B cell (primary cell): ENCODE measurements around the gene RASA3. TPM values are rescaled to one million over a fixed set of nuclear protein-coding genes. Genes with fewer than 3 reads are reported as not detected.

Experiments
- ATAC-seq: fragments of 200-7000 bp; cut with Tn5 transposase; one replicate; pipeline ENCODE4 v1.10.0; 2021; ENCODE audit warnings: low read depth, mild to moderate bottlenecking, moderate number of reproducible peaks, moderate library complexity
- CTCF ChIA-PET: fragments of 350-600 bp; sonication (Branson Sonifier 250); formaldehyde crosslinking; loops from one replicate; lab custom pipeline; 2021; ENCODE audit warnings: antibody characterized with exemption, inconsistent platforms; lab: Charles Lee
- POLR2A ChIA-PET: fragments of 350-600 bp; sonication (Branson Sonifier 250); formaldehyde crosslinking; loops from one replicate; lab custom pipeline; 2021; ENCODE audit warnings: antibody characterized with exemption; lab: Charles Lee
- DNase-seq: peaks from one replicate; pipeline ENCODE4 v3.0.0; 2013
- H2AFZ ChIP-seq: 2 replicates; pipeline ENCODE4 v1.6.1; 2012; ENCODE audit warnings: mild to moderate bottlenecking, low read depth, low read length; ENCODE audit not compliant: insufficient read depth, poor library complexity, severe bottlenecking
- H3K27ac ChIP-seq, 2 donors: 1 replicate in 1 of 2; 2 replicates in 1 of 2; pipeline ENCODE4 v1.5.1; 2012 to 2013; ENCODE audit warnings: low read length in 2 of 2, mild to moderate bottlenecking in 2 of 2, moderate library complexity in 1 of 2
- H3K27me3 ChIP-seq, 4 experiments: fragments of 200-600 bp in 1 of 4; sonication (generic) in 1 of 4; replicated peaks in 1 of 4; 1 replicate in 2 of 4; 2 replicates in 2 of 4; pipeline versions ENCODE4 v1.6.1 to v1.7.0; 2013 to 2016; ENCODE audit warnings: low read length in 3 of 4, mild to moderate bottlenecking in 2 of 4, mixed read lengths in 1 of 4, moderate library complexity in 1 of 4; ENCODE audit not compliant: insufficient read depth in 4 of 4, control insufficient read depth in 3 of 4; ENCODE audit errors: control extremely low read depth in 1 of 4
- H3K36me3 ChIP-seq, 2 experiments: replicated peaks in 1 of 2; 1 replicate in 1 of 2; 2 replicates in 1 of 2; pipeline versions ENCODE4 v1.6.1 to v1.7.1; 2013; ENCODE audit warnings: low read length in 1 of 2; ENCODE audit not compliant: insufficient read depth in 2 of 2, control insufficient read depth in 1 of 2; ENCODE audit errors: control extremely low read depth in 1 of 2, extremely low read depth in 1 of 2
- H3K4me1 ChIP-seq, 2 donors: fragments of 200-600 bp in 1 of 2; sonication (generic) in 1 of 2; 1 replicate in 1 of 2; 2 replicates in 1 of 2; pipeline versions ENCODE4 v1.5.1 to v1.6.1; 2013 to 2017; ENCODE audit warnings: low read length in 2 of 2; ENCODE audit not compliant: control insufficient read depth in 2 of 2, insufficient read depth in 2 of 2
- H3K4me2 ChIP-seq: replicated peaks from 2 replicates; pipeline ENCODE3; 2012; ENCODE audit warnings: mild to moderate bottlenecking, low read depth, low read length; ENCODE audit not compliant: poor library complexity, severe bottlenecking
- H3K4me3 ChIP-seq, 5 experiments: fragments of 200-600 bp in 1 of 5; sonication (generic) in 1 of 5; 1 replicate in 3 of 5; 2 replicates in 2 of 5; pipeline versions ENCODE4 v1.5.1 to v1.7.0; 2011 to 2016; ENCODE audit warnings: low read length in 4 of 5, mild to moderate bottlenecking in 4 of 5, low read depth in 2 of 5, control low read depth in 1 of 5, moderate library complexity in 1 of 5; ENCODE audit not compliant: insufficient read depth in 1 of 5; ENCODE audit errors: control extremely low read depth in 1 of 5, extremely low read depth in 1 of 5
- H3K79me2 ChIP-seq: fragments of 200-600 bp; sonication (generic); one replicate; pipeline ENCODE4 v1.6.0; 2016; ENCODE audit warnings: low read length; ENCODE audit not compliant: control insufficient read depth, insufficient read depth
- H3K9ac ChIP-seq: fragments of 200-600 bp; sonication (generic); 2 replicates; pipeline ENCODE4 v1.6.1; 2017; ENCODE audit warnings: mild to moderate bottlenecking, low read length, moderate library complexity
- H3K9me3 ChIP-seq, 3 donors: one replicate each; pipeline versions ENCODE4 v1.6.1 to v1.7.1; 2013; ENCODE audit warnings: low read length in 2 of 3; ENCODE audit not compliant: control insufficient read depth in 2 of 3, insufficient read depth in 1 of 3; ENCODE audit errors: control extremely low read depth in 1 of 3
- H4K20me1 ChIP-seq: 2 replicates; pipeline ENCODE4 v1.6.0; 2012; ENCODE audit warnings: mild to moderate bottlenecking, low read length; ENCODE audit not compliant: insufficient read depth, control insufficient read depth, poor library complexity, severe bottlenecking
- H3K27ac Mint-ChIP-seq: one replicate; pipeline ENCODE4 v1.8.0; 2021; ENCODE audit warnings: mixed read lengths
- H3K27me3 Mint-ChIP-seq: one replicate; pipeline ENCODE4 v1.8.0; 2021; ENCODE audit warnings: mixed read lengths
- H3K4me1 Mint-ChIP-seq: one replicate; pipeline ENCODE4 v1.8.0; 2021; ENCODE audit warnings: mixed read lengths
- H3K4me3 Mint-ChIP-seq: one replicate; pipeline ENCODE4 v1.8.0; 2021; ENCODE audit warnings: mixed read lengths
- H3K9me3 Mint-ChIP-seq: one replicate; pipeline ENCODE4 v1.8.0; 2022; ENCODE audit warnings: mixed read lengths; ENCODE audit not compliant: insufficient read depth
- EZH2 ChIP-seq: IDR thresholded peaks from 2 replicates; pipeline ENCODE4 v1.6.1; 2012; ENCODE audit warnings: borderline replicate concordance, low read depth, mild to moderate bottlenecking, moderate library complexity, low read length; ENCODE audit not compliant: insufficient read depth, poor library complexity, severe bottlenecking
- WGBS: methylation state at CpG from one replicate; pipeline ENCODE4 v1.1.5; 2013; ENCODE audit warnings: missing lambda C conversion rate; ENCODE audit not compliant: insufficient coverage; 5-methylcytosine and 5-hydroxymethylcytosine counted together
- intact Hi-C: fragments of 100-400 bp; cut with micrococcal nuclease; formaldehyde crosslinking; loops from one replicate; pipeline ENCODE4 v1.10.0; 2022
- polyA plus RNA-seq: library from polyadenylated mRNA; depleted of rRNA; stranded (reverse); fragments of >200 nt; gene quantifications from 2 replicates; pipeline ENCODE4 v1.2.3, GENCODE V29; 2012
- total RNA-seq, 2 donors: library from RNA; stranded (reverse); fragments of 120-200 nt in 1 of 2; gene quantifications; 1 replicate in 1 of 2; 2 replicates in 1 of 2; pipeline versions ENCODE4 v1.2.3 to v1.2.4, GENCODE V29; 2013 to 2022
- TF ChIP-seq, protein P1 (sequence below): fragments of 200-600 bp; IDR thresholded peaks from one replicate; pipeline ENCODE4 v1.8.0; 2022; ENCODE audit warnings: antibody characterized with exemption, mild to moderate bottlenecking

Gene RASA3
- total and polyA plus RNA-seq, 2 donors (not counting 1 experiment from before 2014, with no cell fraction given): 54.2 to 87.4 TPM

DNA sequence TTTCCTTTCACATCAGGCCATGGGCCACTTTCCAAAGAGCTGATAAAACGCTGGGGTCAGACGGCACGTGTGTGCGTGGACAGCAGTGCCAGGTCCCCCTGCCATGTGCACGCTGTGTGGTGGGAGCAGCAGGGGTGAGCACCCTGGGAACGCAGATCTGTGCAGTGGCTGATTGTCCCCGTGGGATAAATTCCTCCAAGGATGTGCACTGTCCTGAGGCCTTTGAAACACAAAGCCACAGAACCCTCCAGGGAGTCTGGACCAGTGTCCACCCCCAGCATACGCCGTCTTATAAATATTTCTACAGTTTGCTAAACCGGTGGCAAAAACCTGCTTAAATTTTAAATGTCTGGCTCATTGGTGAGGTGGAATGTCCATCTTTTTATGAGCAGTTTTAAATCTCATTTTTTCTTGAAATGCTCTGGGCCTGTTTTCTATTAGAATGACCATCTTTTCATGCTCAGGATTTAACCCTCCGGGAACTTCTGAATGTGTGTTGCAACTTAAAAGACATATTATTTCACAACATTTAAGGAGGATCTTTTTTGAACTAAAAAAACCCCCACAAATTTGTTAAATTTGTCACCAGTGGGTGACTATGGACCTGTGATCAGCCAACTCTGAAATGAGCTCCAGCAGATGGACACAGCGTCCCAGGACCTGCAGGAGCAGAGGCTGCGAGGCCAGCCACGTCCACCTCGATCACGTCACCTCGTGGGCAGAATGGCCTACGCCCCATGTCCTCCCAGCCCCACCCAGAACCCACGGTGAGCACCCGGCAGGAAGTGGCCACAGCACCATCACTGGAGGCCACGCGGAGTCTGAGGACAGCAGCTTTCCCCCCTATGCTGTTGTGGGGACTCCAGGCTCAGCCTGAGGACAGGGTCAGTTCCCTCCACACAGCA is 68.6 kb downstream of the RASA3 start:
- H3K27me3 ChIP-seq: no peaks in the 10 kb centered on the region
- H3K9me3 Mint-ChIP-seq: no peaks in the 10 kb centered on the region
- peak overlapping the region; percentile 93 for H3K27ac Mint-ChIP-seq
- H3K79me2 ChIP-seq: peaks cover 89% of the 10 kb centered on the region
- H2AFZ ChIP-seq: no peak overlapping the region
- H3K4me1 ChIP-seq: peaks cover 54 to 70% of the 10 kb centered on the region in 2 donors
- DNase-seq: no peak
- POLR2A ChIA-PET: no interaction called here
- peaks cover 0 to 23% of the 10 kb centered on the region in 2 experiments for H3K36me3 ChIP-seq
- TF ChIP-seq, protein P1, sequence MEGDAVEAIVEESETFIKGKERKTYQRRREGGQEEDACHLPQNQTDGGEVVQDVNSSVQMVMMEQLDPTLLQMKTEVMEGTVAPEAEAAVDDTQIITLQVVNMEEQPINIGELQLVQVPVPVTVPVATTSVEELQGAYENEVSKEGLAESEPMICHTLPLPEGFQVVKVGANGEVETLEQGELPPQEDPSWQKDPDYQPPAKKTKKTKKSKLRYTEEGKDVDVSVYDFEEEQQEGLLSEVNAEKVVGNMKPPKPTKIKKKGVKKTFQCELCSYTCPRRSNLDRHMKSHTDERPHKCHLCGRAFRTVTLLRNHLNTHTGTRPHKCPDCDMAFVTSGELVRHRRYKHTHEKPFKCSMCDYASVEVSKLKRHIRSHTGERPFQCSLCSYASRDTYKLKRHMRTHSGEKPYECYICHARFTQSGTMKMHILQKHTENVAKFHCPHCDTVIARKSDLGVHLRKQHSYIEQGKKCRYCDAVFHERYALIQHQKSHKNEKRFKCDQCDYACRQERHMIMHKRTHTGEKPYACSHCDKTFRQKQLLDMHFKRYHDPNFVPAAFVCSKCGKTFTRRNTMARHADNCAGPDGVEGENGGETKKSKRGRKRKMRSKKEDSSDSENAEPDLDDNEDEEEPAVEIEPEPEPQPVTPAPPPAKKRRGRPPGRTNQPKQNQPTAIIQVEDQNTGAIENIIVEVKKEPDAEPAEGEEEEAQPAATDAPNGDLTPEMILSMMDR: no peak
- no peak for TF ChIP-seq EZH2
- 72% methylated on average over 18 of the region's 22 CpGs for WGBS
- H3K4me2 ChIP-seq: peak overlapping the region; percentile 88
- peak overlapping the region; percentile 89 for H3K4me3 Mint-ChIP-seq
- no peak for ATAC-seq
- H3K4me3 ChIP-seq: peak overlapping the region in 3 of 5 experiments; percentile 52 to 68 (median 64)
- H3K27me3 Mint-ChIP-seq: no peaks in the 10 kb centered on the region
- intact Hi-C loops: loop anchor here (2.0 kb wide), 3 partner anchors 15 to 77 kb away; no protein-coding TSS in a partner anchor
- peak overlapping the region in 1 of 2 donors; percentile 87 for H3K27ac ChIP-seq
- peaks cover 93% of the 10 kb centered on the region for H4K20me1 ChIP-seq
- H3K4me1 Mint-ChIP-seq: peaks cover 70% of the 10 kb centered on the region
- H3K9me3 ChIP-seq: no peaks in the 10 kb centered on the region
- CTCF ChIA-PET: no interaction called here
- H3K9ac ChIP-seq: peak overlapping the region; percentile 67

DNA sequence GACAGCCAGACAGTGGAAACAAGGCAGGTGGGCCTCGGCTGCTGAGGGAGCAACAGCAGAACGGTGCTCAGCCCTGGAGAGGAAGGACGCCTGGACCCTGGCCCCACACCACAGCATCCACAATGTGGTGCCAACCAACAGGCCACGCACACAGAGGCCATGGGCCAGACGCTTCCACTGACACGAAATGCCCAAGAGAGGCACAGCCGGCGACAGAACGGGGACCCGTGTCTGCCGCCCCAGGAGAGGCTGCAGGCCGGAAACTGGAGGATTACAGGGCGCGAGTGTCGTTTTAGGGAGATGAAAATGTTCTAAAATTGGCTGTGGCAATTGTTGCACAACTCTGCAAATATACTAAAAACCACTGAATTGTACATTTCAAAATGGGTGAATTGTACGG is 69.7 kb downstream of the RASA3 start:
- no peak for DNase-seq
- ATAC-seq: no peak
- H3K9me3 ChIP-seq: no peaks in the 10 kb centered on the region
- intact Hi-C loops: no loop called here
- H3K4me3 ChIP-seq: no peak overlapping the region
- 86% methylated on average over 5 of the region's 16 CpGs for WGBS
- no peak overlapping the region for H3K4me3 Mint-ChIP-seq
- CTCF ChIA-PET: no interaction called here
- H3K27ac ChIP-seq: no peak overlapping the region
- peaks cover 0 to 28% of the 10 kb centered on the region in 2 experiments for H3K36me3 ChIP-seq
- H3K79me2 ChIP-seq: peaks cover 89% of the 10 kb centered on the region
- H2AFZ ChIP-seq: no peak overlapping the region
- H3K4me1 ChIP-seq: peaks cover 52 to 70% of the 10 kb centered on the region in 2 donors
- POLR2A ChIA-PET: no interaction called here
- H4K20me1 ChIP-seq: peaks cover 96% of the 10 kb centered on the region
- H3K9ac ChIP-seq: no peak overlapping the region
- H3K4me1 Mint-ChIP-seq: peaks cover 70% of the 10 kb centered on the region
- no peak overlapping the region for H3K27ac Mint-ChIP-seq
- H3K4me2 ChIP-seq: no peak overlapping the region
- no peaks in the 10 kb centered on the region for H3K9me3 Mint-ChIP-seq
- no peaks in the 10 kb centered on the region for H3K27me3 ChIP-seq
- no peaks in the 10 kb centered on the region for H3K27me3 Mint-ChIP-seq
- TF ChIP-seq EZH2: no peak
- TF ChIP-seq, protein P1: no peak
